ENCODE measurements around the gene WFDC10B. TPM values are rescaled to one million over a fixed set of nuclear protein-coding genes. Genes with fewer than 3 reads are reported as not detected.
"Not testable (repeated sequence)": the region's sequence is repeated elsewhere in the genome, so short reads cannot be mapped to it uniquely, and the experiment has no call there.

WFDC10B gene
- total RNA-seq, 1 experiment from 2014 or later: 0.42 TPM

DNA sequence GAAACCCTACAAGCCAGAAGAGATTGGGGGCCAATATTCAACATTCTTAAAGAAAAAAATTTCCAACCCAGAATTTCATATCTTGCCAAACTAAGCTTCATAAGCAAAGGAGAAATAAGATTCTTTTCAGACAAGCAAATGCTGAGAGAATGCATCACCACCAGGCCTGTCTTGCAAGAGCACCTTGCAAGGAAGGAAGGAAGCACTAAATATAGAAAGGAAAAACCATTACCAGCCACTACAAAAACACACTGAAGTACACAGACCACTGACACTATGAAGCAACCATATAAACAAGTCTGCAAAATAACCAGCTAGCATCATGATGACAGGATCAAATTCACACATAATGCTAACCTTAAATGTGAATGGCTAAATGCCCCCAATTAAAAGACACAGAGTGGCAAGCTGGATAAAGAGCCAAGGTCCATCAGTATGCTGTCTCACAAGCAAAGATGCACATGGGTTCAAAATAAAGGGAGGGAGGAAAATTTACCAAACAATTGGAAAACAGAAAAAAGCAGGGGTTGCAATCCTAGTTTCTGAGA, 11.4 kb upstream of the WFDC10B start:
- H3K4me3 Mint-ChIP-seq; H3K27me3 Mint-ChIP-seq (ENCODE audit: low read depth); H3K36me3 Mint-ChIP-seq; H3K27ac Mint-ChIP-seq; H3K4me1 Mint-ChIP-seq; POLR2A ChIA-PET; ATAC-seq; DNase-seq (ENCODE audit: low spot score): not testable (repeated sequence)
- CTCF ChIA-PET: interaction anchor here (1.6 kb wide), 1 partner anchor 55 kb away, joined by 4 read pairs; no protein-coding TSS in a partner anchor
- peaks cover 39% of the 10 kb centered on the region for H3K9me3 Mint-ChIP-seq

DNA sequence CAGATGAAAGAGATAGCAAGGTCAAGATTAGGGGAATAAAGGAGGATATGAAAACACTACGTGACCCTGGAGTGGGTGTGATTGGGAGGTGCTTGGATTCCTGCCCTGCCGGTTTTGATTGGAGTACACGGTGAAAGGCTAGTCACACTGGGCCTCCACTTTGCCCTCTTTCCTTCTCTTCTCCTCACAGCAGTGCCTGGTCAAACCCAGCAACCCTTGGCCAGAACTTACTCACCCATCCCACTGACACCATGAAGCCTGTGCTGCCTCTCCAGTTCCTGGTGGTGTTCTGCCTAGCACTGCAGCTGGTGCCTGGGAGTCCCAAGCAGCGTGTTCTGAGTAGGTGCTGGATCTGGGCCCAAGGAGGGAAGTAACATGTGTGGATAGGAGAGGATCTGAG, 2.9 kb downstream of the WFDC10B start, which contains the start of gene WFDC13:
TSS of gene WFDC13 (plus strand) at position 166 of the 400 bp plus-strand sequence. CDS start at position 252, 86 bp downstream.
- H3K9me3 Mint-ChIP-seq: peaks cover 14% of the 10 kb centered on the region
- CTCF ChIA-PET: interaction anchor here (0.5 to 1.4 kb wide), 3 partner anchors 16 to 163 kb away, joined by 3 to 4 read pairs (median 3); no protein-coding TSS in a partner anchor
- no peak within 1 kb of the TSS for H3K4me3 Mint-ChIP-seq
- POLR2A ChIA-PET: no interaction called here
- H3K36me3 Mint-ChIP-seq: peaks cover 3% of the 10 kb centered on the region; the same call in 1 of the 2 replicates
- ATAC-seq (no peak), DNase-seq (ENCODE audit: low spot score) (no peak)
- peaks cover 10% of the 10 kb centered on the region for H3K4me1 Mint-ChIP-seq
- TF ChIP-seq SP1 (CRISPR knock-in tag; conservative IDR thresholded peaks at IDR 0.05): no peak
- TF ChIP-seq ZNF219 (CRISPR knock-in tag; IDR thresholded peaks at IDR 0.05; ENCODE audit: borderline replicate concordance): no peak
- TF ChIP-seq, protein P1, sequence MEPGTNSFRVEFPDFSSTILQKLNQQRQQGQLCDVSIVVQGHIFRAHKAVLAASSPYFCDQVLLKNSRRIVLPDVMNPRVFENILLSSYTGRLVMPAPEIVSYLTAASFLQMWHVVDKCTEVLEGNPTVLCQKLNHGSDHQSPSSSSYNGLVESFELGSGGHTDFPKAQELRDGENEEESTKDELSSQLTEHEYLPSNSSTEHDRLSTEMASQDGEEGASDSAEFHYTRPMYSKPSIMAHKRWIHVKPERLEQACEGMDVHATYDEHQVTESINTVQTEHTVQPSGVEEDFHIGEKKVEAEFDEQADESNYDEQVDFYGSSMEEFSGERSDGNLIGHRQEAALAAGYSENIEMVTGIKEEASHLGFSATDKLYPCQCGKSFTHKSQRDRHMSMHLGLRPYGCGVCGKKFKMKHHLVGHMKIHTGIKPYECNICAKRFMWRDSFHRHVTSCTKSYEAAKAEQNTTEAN (CRISPR knock-in tag; IDR thresholded peaks at IDR 0.05): no peak
- TF ChIP-seq, protein P2, sequence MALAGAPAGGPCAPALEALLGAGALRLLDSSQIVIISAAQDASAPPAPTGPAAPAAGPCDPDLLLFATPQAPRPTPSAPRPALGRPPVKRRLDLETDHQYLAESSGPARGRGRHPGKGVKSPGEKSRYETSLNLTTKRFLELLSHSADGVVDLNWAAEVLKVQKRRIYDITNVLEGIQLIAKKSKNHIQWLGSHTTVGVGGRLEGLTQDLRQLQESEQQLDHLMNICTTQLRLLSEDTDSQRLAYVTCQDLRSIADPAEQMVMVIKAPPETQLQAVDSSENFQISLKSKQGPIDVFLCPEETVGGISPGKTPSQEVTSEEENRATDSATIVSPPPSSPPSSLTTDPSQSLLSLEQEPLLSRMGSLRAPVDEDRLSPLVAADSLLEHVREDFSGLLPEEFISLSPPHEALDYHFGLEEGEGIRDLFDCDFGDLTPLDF (CRISPR knock-in tag; IDR thresholded peaks at IDR 0.05): no peak
- TF ChIP-seq, protein P3, sequence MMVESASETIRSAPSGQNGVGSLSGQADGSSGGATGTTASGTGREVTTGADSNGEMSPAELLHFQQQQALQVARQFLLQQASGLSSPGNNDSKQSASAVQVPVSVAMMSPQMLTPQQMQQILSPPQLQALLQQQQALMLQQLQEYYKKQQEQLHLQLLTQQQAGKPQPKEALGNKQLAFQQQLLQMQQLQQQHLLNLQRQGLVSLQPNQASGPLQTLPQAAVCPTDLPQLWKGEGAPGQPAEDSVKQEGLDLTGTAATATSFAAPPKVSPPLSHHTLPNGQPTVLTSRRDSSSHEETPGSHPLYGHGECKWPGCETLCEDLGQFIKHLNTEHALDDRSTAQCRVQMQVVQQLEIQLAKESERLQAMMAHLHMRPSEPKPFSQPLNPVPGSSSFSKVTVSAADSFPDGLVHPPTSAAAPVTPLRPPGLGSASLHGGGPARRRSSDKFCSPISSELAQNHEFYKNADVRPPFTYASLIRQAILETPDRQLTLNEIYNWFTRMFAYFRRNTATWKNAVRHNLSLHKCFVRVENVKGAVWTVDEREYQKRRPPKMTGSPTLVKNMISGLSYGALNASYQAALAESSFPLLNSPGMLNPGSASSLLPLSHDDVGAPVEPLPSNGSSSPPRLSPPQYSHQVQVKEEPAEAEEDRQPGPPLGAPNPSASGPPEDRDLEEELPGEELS (CRISPR knock-in tag; IDR thresholded peaks at IDR 0.05): no peak
- TF ChIP-seq, protein P4, sequence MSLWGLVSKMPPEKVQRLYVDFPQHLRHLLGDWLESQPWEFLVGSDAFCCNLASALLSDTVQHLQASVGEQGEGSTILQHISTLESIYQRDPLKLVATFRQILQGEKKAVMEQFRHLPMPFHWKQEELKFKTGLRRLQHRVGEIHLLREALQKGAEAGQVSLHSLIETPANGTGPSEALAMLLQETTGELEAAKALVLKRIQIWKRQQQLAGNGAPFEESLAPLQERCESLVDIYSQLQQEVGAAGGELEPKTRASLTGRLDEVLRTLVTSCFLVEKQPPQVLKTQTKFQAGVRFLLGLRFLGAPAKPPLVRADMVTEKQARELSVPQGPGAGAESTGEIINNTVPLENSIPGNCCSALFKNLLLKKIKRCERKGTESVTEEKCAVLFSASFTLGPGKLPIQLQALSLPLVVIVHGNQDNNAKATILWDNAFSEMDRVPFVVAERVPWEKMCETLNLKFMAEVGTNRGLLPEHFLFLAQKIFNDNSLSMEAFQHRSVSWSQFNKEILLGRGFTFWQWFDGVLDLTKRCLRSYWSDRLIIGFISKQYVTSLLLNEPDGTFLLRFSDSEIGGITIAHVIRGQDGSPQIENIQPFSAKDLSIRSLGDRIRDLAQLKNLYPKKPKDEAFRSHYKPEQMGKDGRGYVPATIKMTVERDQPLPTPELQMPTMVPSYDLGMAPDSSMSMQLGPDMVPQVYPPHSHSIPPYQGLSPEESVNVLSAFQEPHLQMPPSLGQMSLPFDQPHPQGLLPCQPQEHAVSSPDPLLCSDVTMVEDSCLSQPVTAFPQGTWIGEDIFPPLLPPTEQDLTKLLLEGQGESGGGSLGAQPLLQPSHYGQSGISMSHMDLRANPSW (CRISPR knock-in tag; conservative IDR thresholded peaks at IDR 0.05; ENCODE audit: low read depth): no peak
- TF ChIP-seq ZNF138 (CRISPR knock-in tag; conservative IDR thresholded peaks at IDR 0.05): no peak
- TF ChIP-seq CREM (CRISPR knock-in tag; IDR thresholded peaks at IDR 0.05): no peak
- TF ChIP-seq RORB (CRISPR knock-in tag; IDR thresholded peaks at IDR 0.05): no peak
- TF ChIP-seq, protein P5, sequence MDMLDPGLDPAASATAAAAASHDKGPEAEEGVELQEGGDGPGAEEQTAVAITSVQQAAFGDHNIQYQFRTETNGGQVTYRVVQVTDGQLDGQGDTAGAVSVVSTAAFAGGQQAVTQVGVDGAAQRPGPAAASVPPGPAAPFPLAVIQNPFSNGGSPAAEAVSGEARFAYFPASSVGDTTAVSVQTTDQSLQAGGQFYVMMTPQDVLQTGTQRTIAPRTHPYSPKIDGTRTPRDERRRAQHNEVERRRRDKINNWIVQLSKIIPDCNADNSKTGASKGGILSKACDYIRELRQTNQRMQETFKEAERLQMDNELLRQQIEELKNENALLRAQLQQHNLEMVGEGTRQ (CRISPR knock-in tag; IDR thresholded peaks at IDR 0.05): no peak
- TF ChIP-seq, protein P6, sequence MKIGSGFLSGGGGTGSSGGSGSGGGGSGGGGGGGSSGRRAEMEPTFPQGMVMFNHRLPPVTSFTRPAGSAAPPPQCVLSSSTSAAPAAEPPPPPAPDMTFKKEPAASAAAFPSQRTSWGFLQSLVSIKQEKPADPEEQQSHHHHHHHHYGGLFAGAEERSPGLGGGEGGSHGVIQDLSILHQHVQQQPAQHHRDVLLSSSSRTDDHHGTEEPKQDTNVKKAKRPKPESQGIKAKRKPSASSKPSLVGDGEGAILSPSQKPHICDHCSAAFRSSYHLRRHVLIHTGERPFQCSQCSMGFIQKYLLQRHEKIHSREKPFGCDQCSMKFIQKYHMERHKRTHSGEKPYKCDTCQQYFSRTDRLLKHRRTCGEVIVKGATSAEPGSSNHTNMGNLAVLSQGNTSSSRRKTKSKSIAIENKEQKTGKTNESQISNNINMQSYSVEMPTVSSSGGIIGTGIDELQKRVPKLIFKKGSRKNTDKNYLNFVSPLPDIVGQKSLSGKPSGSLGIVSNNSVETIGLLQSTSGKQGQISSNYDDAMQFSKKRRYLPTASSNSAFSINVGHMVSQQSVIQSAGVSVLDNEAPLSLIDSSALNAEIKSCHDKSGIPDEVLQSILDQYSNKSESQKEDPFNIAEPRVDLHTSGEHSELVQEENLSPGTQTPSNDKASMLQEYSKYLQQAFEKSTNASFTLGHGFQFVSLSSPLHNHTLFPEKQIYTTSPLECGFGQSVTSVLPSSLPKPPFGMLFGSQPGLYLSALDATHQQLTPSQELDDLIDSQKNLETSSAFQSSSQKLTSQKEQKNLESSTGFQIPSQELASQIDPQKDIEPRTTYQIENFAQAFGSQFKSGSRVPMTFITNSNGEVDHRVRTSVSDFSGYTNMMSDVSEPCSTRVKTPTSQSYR (CRISPR knock-in tag; IDR thresholded peaks at IDR 0.05): no peak
- TF ChIP-seq ESRRA (CRISPR knock-in tag; IDR thresholded peaks at IDR 0.05; ENCODE audit: borderline replicate concordance): no peak
- TF ChIP-seq FOXP1 (CRISPR knock-in tag; IDR thresholded peaks at IDR 0.05; ENCODE audit: borderline replicate concordance): no peak
- TF ChIP-seq, protein P7, sequence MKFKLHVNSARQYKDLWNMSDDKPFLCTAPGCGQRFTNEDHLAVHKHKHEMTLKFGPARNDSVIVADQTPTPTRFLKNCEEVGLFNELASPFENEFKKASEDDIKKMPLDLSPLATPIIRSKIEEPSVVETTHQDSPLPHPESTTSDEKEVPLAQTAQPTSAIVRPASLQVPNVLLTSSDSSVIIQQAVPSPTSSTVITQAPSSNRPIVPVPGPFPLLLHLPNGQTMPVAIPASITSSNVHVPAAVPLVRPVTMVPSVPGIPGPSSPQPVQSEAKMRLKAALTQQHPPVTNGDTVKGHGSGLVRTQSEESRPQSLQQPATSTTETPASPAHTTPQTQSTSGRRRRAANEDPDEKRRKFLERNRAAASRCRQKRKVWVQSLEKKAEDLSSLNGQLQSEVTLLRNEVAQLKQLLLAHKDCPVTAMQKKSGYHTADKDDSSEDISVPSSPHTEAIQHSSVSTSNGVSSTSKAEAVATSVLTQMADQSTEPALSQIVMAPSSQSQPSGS (CRISPR knock-in tag; IDR thresholded peaks at IDR 0.05; ENCODE audit: borderline replicate concordance, low read depth): no peak
- no peak for TF ChIP-seq CBFB (CRISPR knock-in tag; IDR thresholded peaks at IDR 0.05; ENCODE audit: low read depth)
- no peak for TF ChIP-seq JUN (CRISPR knock-in tag; IDR thresholded peaks at IDR 0.05)
- TF ChIP-seq GTF2I (CRISPR knock-in tag; conservative IDR thresholded peaks at IDR 0.05): no peak
- TF ChIP-seq NR2C2 (CRISPR knock-in tag; IDR thresholded peaks at IDR 0.05): no peak
- H3K27ac Mint-ChIP-seq: no peak within 1 kb of the TSS
- no peaks in the 10 kb centered on the region for H3K27me3 Mint-ChIP-seq (ENCODE audit: low read depth)

All from WTC11 (cell line).